ENCODE measurements around the gene GADL1. TPM values are rescaled to one million over a fixed set of nuclear protein-coding genes. Genes with fewer than 3 reads are reported as not detected.
A peak's percentile ranks its signal among the peaks of the same experiment; 100 is the strongest.

Gene GADL1
- total RNA-seq, 4 donors from 2014 or later, result 1.1 TPM; not detected in 3

GRCh38 chr3:30775040-30775439 is 119.4 kb downstream of the GADL1 start:
- Histone ChIP-seq H3K4me3 (no peak overlapping the region), H3K9me3 (no peaks in the 10 kb centered on the region), H3K27ac (no peak overlapping the region), H3K4me1 (no peaks in the 10 kb centered on the region), H3K27me3 (no peaks in the 10 kb centered on the region), H3K36me3 (no peaks in the 10 kb centered on the region)
- TF ChIP-seq, protein P1, sequence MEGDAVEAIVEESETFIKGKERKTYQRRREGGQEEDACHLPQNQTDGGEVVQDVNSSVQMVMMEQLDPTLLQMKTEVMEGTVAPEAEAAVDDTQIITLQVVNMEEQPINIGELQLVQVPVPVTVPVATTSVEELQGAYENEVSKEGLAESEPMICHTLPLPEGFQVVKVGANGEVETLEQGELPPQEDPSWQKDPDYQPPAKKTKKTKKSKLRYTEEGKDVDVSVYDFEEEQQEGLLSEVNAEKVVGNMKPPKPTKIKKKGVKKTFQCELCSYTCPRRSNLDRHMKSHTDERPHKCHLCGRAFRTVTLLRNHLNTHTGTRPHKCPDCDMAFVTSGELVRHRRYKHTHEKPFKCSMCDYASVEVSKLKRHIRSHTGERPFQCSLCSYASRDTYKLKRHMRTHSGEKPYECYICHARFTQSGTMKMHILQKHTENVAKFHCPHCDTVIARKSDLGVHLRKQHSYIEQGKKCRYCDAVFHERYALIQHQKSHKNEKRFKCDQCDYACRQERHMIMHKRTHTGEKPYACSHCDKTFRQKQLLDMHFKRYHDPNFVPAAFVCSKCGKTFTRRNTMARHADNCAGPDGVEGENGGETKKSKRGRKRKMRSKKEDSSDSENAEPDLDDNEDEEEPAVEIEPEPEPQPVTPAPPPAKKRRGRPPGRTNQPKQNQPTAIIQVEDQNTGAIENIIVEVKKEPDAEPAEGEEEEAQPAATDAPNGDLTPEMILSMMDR (IDR thresholded peaks at IDR 0.05), result no peak
- TF ChIP-seq POLR2A (IDR thresholded peaks at IDR 0.05), result no peak
- DNase-seq, result no peak
- intact Hi-C loops (cut with DNase I; ENCODE audit: low total_unique reads), result no loop called here

DNA sequence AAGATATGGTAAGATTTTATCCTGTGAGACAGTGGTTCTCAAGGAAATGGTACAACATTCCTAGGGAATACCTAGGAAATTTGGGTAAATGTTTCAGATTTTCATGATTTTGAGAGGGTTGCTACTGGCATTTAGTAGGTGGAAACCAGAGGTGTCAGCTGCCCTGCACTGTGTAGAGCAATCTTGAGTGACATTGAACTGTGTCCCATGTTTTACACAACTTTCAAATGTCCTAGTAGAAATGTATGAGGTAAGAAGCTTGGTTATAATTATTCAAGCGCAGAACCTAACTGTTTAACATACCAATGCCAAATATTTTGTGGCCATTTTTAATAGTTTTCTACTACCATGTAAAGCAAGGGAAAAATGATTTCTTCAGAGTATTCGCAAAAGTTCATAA is 120.4 kb downstream of the GADL1 start:
- no peak overlapping the region for H3K4me3 ChIP-seq
- H3K27ac ChIP-seq, result no peak overlapping the region
- no peaks in the 10 kb centered on the region for H3K9me3 ChIP-seq
- H3K27me3 ChIP-seq, result no peaks in the 10 kb centered on the region
- H3K4me1 ChIP-seq, result no peaks in the 10 kb centered on the region
- no peaks in the 10 kb centered on the region for H3K36me3 ChIP-seq
- DNase-seq, result no peak
- no peak for TF ChIP-seq POLR2A (IDR thresholded peaks at IDR 0.05)
- intact Hi-C loops (cut with DNase I; ENCODE audit: low total_unique reads), result no loop called here

- intact Hi-C loops (cut with DNase I; ENCODE audit: low total_unique reads), result no loop called here
- Histone ChIP-seq H3K9me3 (no peaks in the 10 kb centered on the region), H3K27me3 (no peaks in the 10 kb centered on the region), H3K36me3 (no peaks in the 10 kb centered on the region), H3K4me3 (no peak overlapping the region), H3K4me1 (no peaks in the 10 kb centered on the region), H3K27ac (no peak overlapping the region)
- TF ChIP-seq, protein P1 (IDR thresholded peaks at IDR 0.05), result no peak
- no peak for TF ChIP-seq POLR2A (IDR thresholded peaks at IDR 0.05)
- DNase-seq, result peak in 1 of 2 donors; percentile 25
These were observed 124.1 kb downstream of the GADL1 start for GRCh38 chr3:30770387-30770786.

DNA sequence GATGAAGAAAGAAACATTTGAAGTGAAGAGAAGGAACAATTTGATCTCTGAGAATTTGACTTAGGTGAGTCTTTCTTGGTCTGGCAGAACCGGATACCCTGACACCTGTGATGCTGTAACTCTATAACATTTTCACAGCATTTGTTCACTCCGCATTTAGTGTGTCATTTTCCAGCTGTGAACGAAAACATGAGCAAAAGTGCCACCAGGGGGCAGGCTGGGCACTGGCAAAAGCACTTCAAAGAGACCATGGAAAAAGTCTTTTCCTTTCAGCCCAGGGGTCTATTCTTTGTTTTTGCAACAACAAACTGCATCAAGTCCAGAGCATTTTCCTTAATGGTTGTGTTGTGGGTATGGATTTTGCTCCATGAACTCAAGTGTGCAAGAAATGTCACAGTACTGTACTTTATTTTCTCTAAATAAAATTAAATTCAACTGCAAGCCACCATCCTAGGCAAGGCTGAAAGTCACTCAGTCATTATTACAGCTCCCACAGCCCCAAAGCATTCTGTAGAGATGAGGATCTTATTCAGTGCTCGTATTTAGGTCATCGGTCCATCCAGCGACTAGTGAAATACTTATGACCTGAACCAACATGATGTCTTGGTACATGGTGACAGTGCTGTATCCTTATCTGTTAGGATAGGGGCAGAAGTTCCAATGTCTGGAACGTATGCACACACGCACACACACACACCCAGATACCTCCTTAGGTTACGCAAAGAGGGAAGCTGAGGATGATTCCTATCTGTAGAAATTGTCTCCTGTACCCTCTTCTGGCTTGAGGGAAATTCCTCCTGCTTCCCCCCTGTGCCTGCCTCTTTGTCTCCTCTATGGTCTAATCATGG is 125.5 kb downstream of the GADL1 start:
- intact Hi-C loops (cut with DNase I; ENCODE audit: low total_unique reads), result no loop called here
- no peak overlapping the region for H3K27ac ChIP-seq
- no peaks in the 10 kb centered on the region for H3K36me3 ChIP-seq
- DNase-seq, result peak; percentile 64 to 69
- no peaks in the 10 kb centered on the region for H3K9me3 ChIP-seq
- no peaks in the 10 kb centered on the region for H3K4me1 ChIP-seq
- TF ChIP-seq, protein P1 (IDR thresholded peaks at IDR 0.05), result peak; percentile 63 to 72 (median 68)
- no peak for TF ChIP-seq POLR2A (IDR thresholded peaks at IDR 0.05)
- no peak overlapping the region for H3K4me3 ChIP-seq
- H3K27me3 ChIP-seq, result no peaks in the 10 kb centered on the region

DNA sequence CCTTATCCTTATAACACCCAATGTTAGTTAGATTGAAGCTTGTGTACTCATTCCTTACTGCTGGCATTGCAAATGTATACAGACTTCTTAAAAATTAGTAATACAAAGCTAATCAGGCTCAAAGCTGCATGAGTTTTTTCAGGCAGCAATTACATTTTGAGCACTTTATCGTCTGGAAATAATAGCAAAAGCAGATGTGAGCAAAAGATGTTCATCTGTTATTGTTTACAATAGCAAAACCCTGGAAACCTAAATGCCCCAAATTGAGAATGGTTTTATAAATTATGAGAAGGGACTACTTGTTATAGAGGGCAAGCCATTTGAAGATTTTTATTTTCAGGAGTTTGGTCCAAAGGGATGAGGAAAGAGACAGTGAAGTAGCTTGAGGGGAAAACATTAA is 126.4 kb downstream of the GADL1 start:
- Histone ChIP-seq H3K9me3 (no peaks in the 10 kb centered on the region), H3K36me3 (no peaks in the 10 kb centered on the region), H3K27me3 (no peaks in the 10 kb centered on the region), H3K4me1 (no peaks in the 10 kb centered on the region), H3K4me3 (no peak overlapping the region), H3K27ac (no peak overlapping the region)
- intact Hi-C loops (cut with DNase I; ENCODE audit: low total_unique reads), result no loop called here
- TF ChIP-seq, protein P1 (IDR thresholded peaks at IDR 0.05), result no peak
- no peak for TF ChIP-seq POLR2A (IDR thresholded peaks at IDR 0.05)
- DNase-seq, result no peak
